NCI-H1092 treated with DMSO at 0.1 percent for 48 hours (cell line): ENCODE data around the gene CD8B2.
"Not testable (repeated sequence)": the region's sequence is repeated elsewhere in the genome, so short reads cannot be mapped to it uniquely, and the experiment has no call there.

Experiments
- DNase-seq: peaks from one replicate; lab custom pipeline; 2025; lab: John Stamatoyannopoulos, UW

The CD8B2 gene

GRCh38 chr2:106486551-106487385 is at the start of gene CD8B2:
TSS of gene CD8B2 (plus strand) at chr2:106487364. CDS start at chr2:106487427, 63 bp downstream.
- not testable (repeated sequence) for DNase-seq

- not testable (repeated sequence) for DNase-seq
Measured at GRCh38 chr2:106461882-106462281, 25.3 kb upstream of the CD8B2 start.

GRCh38 chr2:106467516-106467915 is 19.6 kb upstream of the CD8B2 start:
- DNase-seq, result not testable (repeated sequence)

- not testable (repeated sequence) for DNase-seq
Measured at GRCh38 chr2:106468107-106468506, 19.1 kb upstream of the CD8B2 start, which contains the start of gene RGPD3. TSS of gene RGPD3 (minus strand) at chr2:106468413. CDS start at chr2:106468288, 125 bp downstream.

GRCh38 chr2:106470658-106471057 is 16.5 kb upstream of the CD8B2 start:
- not testable (repeated sequence) for DNase-seq

GRCh38 chr2:106477647-106478046 is 9.5 kb upstream of the CD8B2 start:
- not testable (repeated sequence) for DNase-seq

- DNase-seq, result not testable (repeated sequence)
Measured at GRCh38 chr2:106479563-106479962, 7.6 kb upstream of the CD8B2 start.

GRCh38 chr2:106487386-106488191 is 425 bp downstream of the CD8B2 start:
- DNase-seq, result not testable (repeated sequence)

GRCh38 chr2:106489701-106490100 is 2.5 kb downstream of the CD8B2 start:
- not testable (repeated sequence) for DNase-seq

- not testable (repeated sequence) for DNase-seq
Measured at GRCh38 chr2:106492399-106492798, 5.2 kb downstream of the CD8B2 start.

GRCh38 chr2:106492913-106493312 is 5.7 kb downstream of the CD8B2 start:
- not testable (repeated sequence) for DNase-seq

- DNase-seq, result not testable (repeated sequence)
Measured at GRCh38 chr2:106498549-106498948, 11.4 kb downstream of the CD8B2 start.

GRCh38 chr2:106500350-106500749 is 13.2 kb downstream of the CD8B2 start:
- not testable (repeated sequence) for DNase-seq

- DNase-seq, result not testable (repeated sequence)
Measured at GRCh38 chr2:106502351-106502750, 15.2 kb downstream of the CD8B2 start.

- DNase-seq, result not testable (repeated sequence)
Measured at GRCh38 chr2:106504192-106504591, 17.0 kb downstream of the CD8B2 start.

GRCh38 chr2:106504787-106505186 is 17.6 kb downstream of the CD8B2 start:
- DNase-seq, result not testable (repeated sequence)

GRCh38 chr2:106506002-106506687 is 19.0 kb downstream of the CD8B2 start:
- not testable (repeated sequence) for DNase-seq

GRCh38 chr2:106508660-106509373 is 21.7 kb downstream of the CD8B2 start:
- not testable (repeated sequence) for DNase-seq

- not testable (repeated sequence) for DNase-seq
Measured at GRCh38 chr2:106509374-106509770, 22.2 kb downstream of the CD8B2 start.

- not testable (repeated sequence) for DNase-seq
Measured at GRCh38 chr2:106510791-106511190, 23.6 kb downstream of the CD8B2 start.

GRCh38 chr2:106511476-106511901 is 24.3 kb downstream of the CD8B2 start:
- DNase-seq, result not testable (repeated sequence)
